A673 (cell line): ENCODE measurements around the gene NR1H2. TPM values are rescaled to one million over a fixed set of nuclear protein-coding genes. Genes with fewer than 3 reads are reported as not detected.

Source experiments
- BruUV-seq: library from RNA; stranded (reverse); fragments of 400-500 nt; replicated peaks from 2 replicates; lab custom pipeline; 2021; lab: Mats Ljungman, UMichigan
- CTCF ChIA-PET: fragments of 300-600 bp; sonication (Branson Sonifier 250); formaldehyde crosslinking; loops from one replicate; lab custom pipeline; 2022; ENCODE audit warnings: antibody characterized with exemption; lab: Charles Lee
- POLR2A ChIA-PET: fragments of 300-600 bp; sonication (Branson Sonifier 250); formaldehyde crosslinking; loops from one replicate; lab custom pipeline; 2022; ENCODE audit warnings: antibody characterized with exemption; ENCODE audit not compliant: low non-redundant PET; lab: Charles Lee
- DNase-seq: peaks from one replicate; pipeline ENCODE4 v3.0.0-alpha.2; 2015; ENCODE audit warnings: low spot score
- H3K27ac ChIP-seq: fragments of 200-600 bp; sonication (generic); 2 replicates; pipeline ENCODE4 v1.5.1; 2016; ENCODE audit warnings: mixed run types, low read depth, mild to moderate bottlenecking, mixed read lengths, antibody characterized with exemption, low read length; ENCODE audit not compliant: poor library complexity, severe bottlenecking
- H3K27me3 ChIP-seq: fragments of 200-600 bp; sonication (generic); replicated peaks from 2 replicates; pipeline ENCODE4 v1.6.1; 2017; ENCODE audit warnings: mixed run types, low read depth, mild to moderate bottlenecking, mixed read lengths, antibody characterized with exemption, low read length; ENCODE audit not compliant: insufficient read depth, poor library complexity
- H3K36me3 ChIP-seq: fragments of 200-600 bp; sonication (generic); 2 replicates; pipeline ENCODE4 v1.6.1; 2016; ENCODE audit warnings: mixed run types, mild to moderate bottlenecking, mixed read lengths, antibody characterized with exemption, low read length; ENCODE audit not compliant: insufficient read depth, poor library complexity, severe bottlenecking
- H3K4me1 ChIP-seq: fragments of 200-600 bp; sonication (generic); 2 replicates; pipeline ENCODE4 v1.6.1; 2017; ENCODE audit warnings: mixed run types, mild to moderate bottlenecking, mixed read lengths, antibody characterized with exemption, low read length; ENCODE audit not compliant: insufficient read depth, poor library complexity, severe bottlenecking
- H3K4me3 ChIP-seq: fragments of 200-600 bp; sonication (generic); 2 replicates; pipeline ENCODE4 v1.5.1; 2016; ENCODE audit warnings: low read depth, mixed run types, mild to moderate bottlenecking, mixed read lengths, low read length; ENCODE audit not compliant: poor library complexity, severe bottlenecking
- H3K9me3 ChIP-seq: fragments of 200-600 bp; sonication (generic); 2 replicates; pipeline ENCODE4 v1.6.1; 2016; ENCODE audit warnings: mixed run types, low read depth, mild to moderate bottlenecking, mixed read lengths, antibody characterized with exemption, low read length; ENCODE audit not compliant: poor library complexity, severe bottlenecking
- EZH2 ChIP-seq: fragments of 200-600 bp; sonication (generic); IDR thresholded peaks from 2 replicates; pipeline ENCODE4 v1.6.1; 2017; ENCODE audit warnings: borderline replicate concordance, low read depth, mild to moderate bottlenecking, mixed read lengths, antibody characterized with exemption, low read length; ENCODE audit not compliant: poor library complexity, severe bottlenecking
- intact Hi-C: fragments of 100-400 bp; cut with micrococcal nuclease; formaldehyde crosslinking; loops from one replicate; pipeline ENCODE4 v1.10.0; 2022; ENCODE audit not compliant: unreplicated experiment
- total RNA-seq: library from RNA; stranded (reverse); gene quantifications from 2 replicates; pipeline ENCODE4 v1.2.3, GENCODE V29; 2021
- TF ChIP-seq, protein P1 (sequence below): fragments of 300-800, 200-600 bp; sonication (generic); conservative IDR thresholded peaks from 2 replicates; pipeline ENCODE4 v1.5.1; 2017; ENCODE audit warnings: low read depth, mild to moderate bottlenecking, antibody characterized with exemption, low read length, moderate library complexity, mixed read lengths

The NR1H2 gene
- total RNA-seq, 1 experiment from 2014 or later: 42.7 TPM

DNA sequence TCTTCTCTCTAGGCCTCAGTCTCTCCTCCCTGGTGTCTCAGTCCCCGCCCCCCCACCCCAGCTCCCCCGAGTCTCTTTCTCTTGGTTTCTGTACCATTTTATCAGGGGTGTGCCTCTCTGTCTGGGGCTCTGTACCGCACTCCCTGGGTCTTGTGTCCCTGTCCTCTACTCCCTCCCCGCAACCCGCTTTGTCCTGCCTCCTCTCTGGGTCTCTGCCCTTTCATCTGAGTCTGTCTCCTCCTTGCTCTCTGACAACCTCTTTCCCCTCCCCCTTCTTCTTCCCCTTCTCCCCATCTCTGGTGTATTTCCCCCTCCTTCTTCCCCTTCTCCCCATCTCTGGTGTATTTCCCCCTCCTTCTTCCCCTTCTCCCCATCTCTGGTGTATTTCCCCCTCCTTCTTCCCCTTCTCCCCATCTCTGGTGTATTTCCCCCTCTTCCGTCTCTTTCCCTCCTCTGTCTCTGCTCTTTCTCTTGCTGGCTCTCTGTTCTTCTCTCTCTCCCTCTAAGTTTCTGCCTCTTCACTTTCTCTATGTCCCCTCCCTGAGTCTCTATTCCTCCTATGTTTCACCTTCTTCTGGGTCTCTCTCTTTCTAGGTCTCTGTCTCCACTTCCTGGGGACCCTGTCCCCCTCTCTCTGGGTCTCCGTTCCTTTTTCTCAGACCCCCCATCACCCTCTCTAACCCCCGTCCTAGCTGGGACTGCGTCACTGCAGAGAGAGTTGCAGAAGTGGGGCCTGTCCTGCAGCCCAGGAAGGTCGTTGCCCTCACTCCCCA, 44.9 kb upstream of the NR1H2 start:
- no peak for DNase-seq
- Histone ChIP-seq H3K4me1 (peaks cover 9% of the 10 kb centered on the region), H3K9me3 (no peaks in the 10 kb centered on the region), H3K27ac (no peak overlapping the region), H3K4me3 (peak overlapping the region; percentile 41), H3K27me3 (peaks cover 20% of the 10 kb centered on the region), H3K36me3 (no peaks in the 10 kb centered on the region)
- no TSS peak for BruUV-seq
- CTCF ChIA-PET: interaction anchor here (0.7 kb wide), 1 partner anchor 195 kb away, joined by 8 read pairs; no protein-coding TSS in a partner anchor
- POLR2A ChIA-PET: no interaction called here
- intact Hi-C loops: no loop called here
- TF ChIP-seq EZH2: no peak
- TF ChIP-seq, protein P1, sequence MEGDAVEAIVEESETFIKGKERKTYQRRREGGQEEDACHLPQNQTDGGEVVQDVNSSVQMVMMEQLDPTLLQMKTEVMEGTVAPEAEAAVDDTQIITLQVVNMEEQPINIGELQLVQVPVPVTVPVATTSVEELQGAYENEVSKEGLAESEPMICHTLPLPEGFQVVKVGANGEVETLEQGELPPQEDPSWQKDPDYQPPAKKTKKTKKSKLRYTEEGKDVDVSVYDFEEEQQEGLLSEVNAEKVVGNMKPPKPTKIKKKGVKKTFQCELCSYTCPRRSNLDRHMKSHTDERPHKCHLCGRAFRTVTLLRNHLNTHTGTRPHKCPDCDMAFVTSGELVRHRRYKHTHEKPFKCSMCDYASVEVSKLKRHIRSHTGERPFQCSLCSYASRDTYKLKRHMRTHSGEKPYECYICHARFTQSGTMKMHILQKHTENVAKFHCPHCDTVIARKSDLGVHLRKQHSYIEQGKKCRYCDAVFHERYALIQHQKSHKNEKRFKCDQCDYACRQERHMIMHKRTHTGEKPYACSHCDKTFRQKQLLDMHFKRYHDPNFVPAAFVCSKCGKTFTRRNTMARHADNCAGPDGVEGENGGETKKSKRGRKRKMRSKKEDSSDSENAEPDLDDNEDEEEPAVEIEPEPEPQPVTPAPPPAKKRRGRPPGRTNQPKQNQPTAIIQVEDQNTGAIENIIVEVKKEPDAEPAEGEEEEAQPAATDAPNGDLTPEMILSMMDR: no peak

DNA sequence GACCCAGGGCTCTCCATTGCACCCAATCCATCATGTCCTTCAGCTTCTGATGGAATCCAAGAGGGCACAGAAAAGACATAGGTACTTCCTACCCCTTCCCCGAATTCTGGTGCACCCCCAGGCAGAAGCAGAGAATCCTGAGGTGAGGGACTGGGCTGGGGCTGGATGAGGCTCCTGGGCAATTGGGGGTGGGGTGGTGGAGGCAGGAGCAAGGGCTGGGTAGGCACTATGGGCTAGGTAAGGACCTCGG, 44.3 kb upstream of the NR1H2 start:
- BruUV-seq: no TSS peak
- H3K9me3 ChIP-seq: no peaks in the 10 kb centered on the region
- H3K27ac ChIP-seq: no peak overlapping the region
- peaks cover 9% of the 10 kb centered on the region for H3K4me1 ChIP-seq
- POLR2A ChIA-PET: no interaction called here
- intact Hi-C loops: no loop called here
- H3K4me3 ChIP-seq: no peak overlapping the region
- DNase-seq: no peak
- peaks cover 15% of the 10 kb centered on the region for H3K27me3 ChIP-seq
- TF ChIP-seq EZH2: no peak
- TF ChIP-seq, protein P1: no peak
- H3K36me3 ChIP-seq: no peaks in the 10 kb centered on the region
- CTCF ChIA-PET: no interaction called here

DNA sequence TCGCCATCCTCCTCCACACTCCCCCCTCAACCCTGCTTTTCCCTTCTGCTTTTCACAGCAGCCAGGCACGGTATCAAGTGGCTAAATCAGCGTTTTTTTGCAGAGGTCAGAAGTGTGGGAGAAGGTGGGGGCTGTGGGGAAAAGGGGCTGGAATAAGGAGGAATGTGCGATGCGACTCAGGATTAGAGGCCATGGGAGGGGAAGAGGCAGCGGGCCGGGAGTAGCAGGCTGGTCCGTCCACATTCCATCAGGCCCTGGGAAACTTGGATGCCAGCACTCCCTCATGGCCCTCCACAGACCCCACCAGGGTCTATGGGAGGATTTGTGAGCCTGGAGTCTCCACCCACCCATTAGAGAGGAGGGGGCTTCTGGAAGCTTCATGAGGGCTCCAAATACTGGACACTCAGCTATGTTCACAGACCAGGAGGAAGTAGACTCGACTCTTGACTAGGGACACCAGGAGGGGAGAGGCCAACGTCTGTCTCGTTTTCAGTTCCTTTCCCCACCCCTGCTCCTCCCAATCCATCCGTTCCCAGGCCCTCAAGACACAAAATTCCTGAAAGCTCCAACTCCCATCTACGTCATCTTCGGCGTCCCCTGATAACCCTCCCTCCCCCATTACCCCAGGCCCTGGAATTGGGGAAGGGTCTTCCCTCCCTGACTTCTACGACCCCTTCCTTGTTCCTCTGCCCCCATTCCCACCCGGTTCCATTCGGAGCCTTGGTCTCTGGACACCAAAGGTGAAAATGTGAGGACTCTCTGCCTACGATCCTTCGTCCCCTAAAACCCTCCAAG, 43.8 kb upstream of the NR1H2 start:
- Histone ChIP-seq H3K4me3 (peak overlapping the region; percentile 42), H3K9me3 (no peaks in the 10 kb centered on the region), H3K27me3 (peaks cover 9% of the 10 kb centered on the region), H3K36me3 (no peaks in the 10 kb centered on the region), H3K27ac (no peak overlapping the region), H3K4me1 (peaks cover 9% of the 10 kb centered on the region)
- TF ChIP-seq, protein P1: no peak
- TF ChIP-seq EZH2: no peak
- CTCF ChIA-PET: no interaction called here
- BruUV-seq: no TSS peak
- intact Hi-C loops: no loop called here
- DNase-seq: no peak
- POLR2A ChIA-PET: no interaction called here
